Hepatocyte (in vitro differentiated cells): Measurements from ENCODE around the gene BCL2L1. TPM values are rescaled to one million over a fixed set of nuclear protein-coding genes. Genes with fewer than 3 reads are reported as not detected.

ENCODE experiments used
- DNase-seq: peaks from one replicate; pipeline ENCODE4 v3.0.0-alpha.2; 2016; ENCODE audit warnings: low spot score
- H2AFZ ChIP-seq: fragments of 200-600 bp; sonication (generic); 2 replicates; pipeline ENCODE4 v1.6.0; 2016; ENCODE audit warnings: antibody characterized with exemption, mild to moderate bottlenecking
- H3K27ac ChIP-seq: fragments of 200-600 bp; sonication (generic); 2 replicates; pipeline ENCODE4 v1.5.1; 2016; ENCODE audit warnings: mild to moderate bottlenecking
- H3K27me3 ChIP-seq: fragments of 200-600 bp; sonication (generic); 2 replicates; pipeline ENCODE4 v1.6.1; 2016
- H3K36me3 ChIP-seq: fragments of 200-600 bp; sonication (generic); replicated peaks from 2 replicates; pipeline ENCODE4 v1.5.1; 2016; ENCODE audit warnings: low read depth; ENCODE audit not compliant: insufficient read depth
- H3K4me1 ChIP-seq: fragments of 200-600 bp; sonication (generic); 2 replicates; pipeline ENCODE4 v1.5.1; 2016; ENCODE audit warnings: mild to moderate bottlenecking, moderate library complexity; ENCODE audit not compliant: insufficient read depth
- H3K4me2 ChIP-seq: fragments of 200-600 bp; sonication (generic); 2 replicates; pipeline ENCODE4 v1.6.0; 2016
- H3K4me3 ChIP-seq: fragments of 200-600 bp; sonication (generic); 2 replicates; pipeline ENCODE4 v1.5.1; 2016; ENCODE audit warnings: mild to moderate bottlenecking
- H3K79me2 ChIP-seq: fragments of 200-600 bp; sonication (generic); 2 replicates; pipeline ENCODE4 v1.6.0; 2017; ENCODE audit warnings: mild to moderate bottlenecking
- H3K9me2 ChIP-seq: fragments of 200-600 bp; sonication (generic); replicated peaks from 2 replicates; pipeline ENCODE4 v1.6.0; 2017; ENCODE audit warnings: mild to moderate bottlenecking; ENCODE audit not compliant: insufficient read depth
- H3K9me3 ChIP-seq: fragments of 200-600 bp; sonication (generic); 2 replicates; pipeline ENCODE4 v1.5.1; 2016; ENCODE audit warnings: low read depth, mild to moderate bottlenecking
- H4K20me1 ChIP-seq: fragments of 200-600 bp; sonication (generic); 2 replicates; pipeline ENCODE4 v1.6.0; 2016; ENCODE audit warnings: mild to moderate bottlenecking; ENCODE audit not compliant: insufficient read depth, poor library complexity, severe bottlenecking
- CTCF ChIP-seq: fragments of 200-600 bp; sonication (generic); IDR thresholded peaks from 2 replicates; pipeline ENCODE4 v1.5.1; 2016; ENCODE audit warnings: antibody characterized with exemption, mild to moderate bottlenecking; ENCODE audit not compliant: poor library complexity
- EZH2 ChIP-seq: fragments of 200-600 bp; sonication (generic); IDR thresholded peaks from 2 replicates; pipeline ENCODE4 v1.6.1; 2016; ENCODE audit warnings: antibody characterized with exemption, mild to moderate bottlenecking, borderline replicate concordance
- EZH2phosphoT487 ChIP-seq: fragments of 200-600 bp; sonication (generic); IDR thresholded peaks from one replicate; pipeline ENCODE4 v1.6.1; 2018; ENCODE audit warnings: antibody characterized with exemption, mild to moderate bottlenecking, low read depth, moderate library complexity; ENCODE audit not compliant: unreplicated experiment, severe bottlenecking
- WGBS: methylation state at CpG from one replicate; pipeline ENCODE4 v1.1.6; 2016; ENCODE audit warnings: low lambda C conversion rate; ENCODE audit errors: missing lambda C conversion rate; 5-methylcytosine and 5-hydroxymethylcytosine counted together
- polyA plus RNA-seq: library from polyadenylated mRNA; unstranded; fragments of >200 nt; fragmentation: Nextera tagmentation; extraction: Ambion mirVana; gene quantifications from 2 replicates; pipeline ENCODE4 v1.2.1, GENCODE V29; 2016
- total RNA-seq: library from RNA; depleted of rRNA; stranded (reverse); fragments of >200 nt; gene quantifications from 2 replicates; pipeline ENCODE4 v1.2.3, GENCODE V29; 2014

The BCL2L1 gene
- total and polyA plus RNA-seq, 2 experiments from 2014 or later, result 104 to 139 TPM

GRCh38 chr20:31698803-31699718, 23.6 kb downstream of the BCL2L1 start:
- Histone ChIP-seq H3K27me3 (no peaks in the 10 kb centered on the region), H3K36me3 (no peaks in the 10 kb centered on the region), H3K9me2 (no peaks in the 10 kb centered on the region), H3K4me1 (peaks cover 39% of the 10 kb centered on the region), H3K79me2 (peaks cover 94% of the 10 kb centered on the region), H2AFZ (no peak overlapping the region), H3K4me2 (peak overlapping the region; percentile 13), H3K9me3 (no peaks in the 10 kb centered on the region), H4K20me1 (peaks cover 4% of the 10 kb centered on the region), H3K27ac (peak overlapping the region; percentile 99), H3K4me3 (no peak overlapping the region)
- peak; percentile 90 for DNase-seq
- 51% methylated on average over 6 of the region's 6 CpGs for WGBS
- TF ChIP-seq EZH2, result no peak
- TF ChIP-seq CTCF, result no peak
- no peak for TF ChIP-seq EZH2phosphoT487

GRCh38 chr20:31698243-31698802, 24.3 kb downstream of the BCL2L1 start:
- H3K79me2 ChIP-seq, result peaks cover 94% of the 10 kb centered on the region
- H2AFZ ChIP-seq, result no peak overlapping the region
- no peak for TF ChIP-seq CTCF
- TF ChIP-seq EZH2, result no peak
- TF ChIP-seq EZH2phosphoT487, result no peak
- H3K9me2 ChIP-seq, result no peaks in the 10 kb centered on the region
- DNase-seq, result no peak
- peaks cover 37% of the 10 kb centered on the region for H3K4me1 ChIP-seq
- H3K27ac ChIP-seq, result peak overlapping the region; percentile 99
- WGBS, result 91% methylated on average over 8 of the region's 8 CpGs
- no peaks in the 10 kb centered on the region for H3K9me3 ChIP-seq
- H3K4me2 ChIP-seq, result peak overlapping the region; percentile 13
- H3K4me3 ChIP-seq, result no peak overlapping the region
- H4K20me1 ChIP-seq, result peaks cover 4% of the 10 kb centered on the region
- no peaks in the 10 kb centered on the region for H3K36me3 ChIP-seq
- H3K27me3 ChIP-seq, result no peaks in the 10 kb centered on the region

- H3K27ac ChIP-seq, result peak overlapping the region; percentile 99
- H3K27me3 ChIP-seq, result no peaks in the 10 kb centered on the region
- H3K79me2 ChIP-seq, result peaks cover 94% of the 10 kb centered on the region
- TF ChIP-seq EZH2 (no peak), CTCF (no peak), EZH2phosphoT487 (no peak)
- no peak overlapping the region for H2AFZ ChIP-seq
- no peak overlapping the region for H3K4me2 ChIP-seq
- no peaks in the 10 kb centered on the region for H3K36me3 ChIP-seq
- H3K4me1 ChIP-seq, result peaks cover 37% of the 10 kb centered on the region
- no peak overlapping the region for H3K4me3 ChIP-seq
- 90% methylated on average over 12 of the region's 12 CpGs for WGBS
- no peaks in the 10 kb centered on the region for H3K9me2 ChIP-seq
- peak; percentile 80 for DNase-seq
- peaks cover 8% of the 10 kb centered on the region for H4K20me1 ChIP-seq
- H3K9me3 ChIP-seq, result no peaks in the 10 kb centered on the region
Observed at GRCh38 chr20:31695849-31696804, 26.5 kb downstream of the BCL2L1 start.
